ENCODE measurements around the gene IGSF23.

GRCh38 chr19:44623626-44624025, 10.3 kb downstream of the IGSF23 start:
- TF ChIP-seq EZH2phosphoT487 (IDR thresholded peaks at IDR 0.05; ENCODE audit: insufficient read depth, low read depth) = no peak
- TF ChIP-seq EZH2 (IDR thresholded peaks at IDR 0.05; ENCODE audit: insufficient read depth, poor library complexity, severe bottlenecking) = no peak

Data from GM23248 (cell line).